ENCODE data around the gene MPHOSPH10. TPM values are rescaled to one million over a fixed set of nuclear protein-coding genes. Genes with fewer than 3 reads are reported as not detected.
"Not testable (repeated sequence)": the region's sequence is repeated elsewhere in the genome, so short reads cannot be mapped to it uniquely, and the experiment has no call there.

The MPHOSPH10 gene
- total RNA-seq, 6 experiments from 2014 or later, result 27.7 to 39.5 (median 36.5) TPM

GRCh38 chr2:71129902-71130151 lies 607 bp upstream of the MPHOSPH10 start:
- Mint-ChIP-seq H3K27ac (no peak overlapping the region), H3K4me1 (ENCODE audit: low read depth) (peaks cover 23% of the 10 kb centered on the region), H3K9me3 (no peaks in the 10 kb centered on the region), H3K4me3 (no peak overlapping the region), H3K36me3 (ENCODE audit: low read depth) (peaks cover 5% of the 10 kb centered on the region; the same call in 1 of the 2 replicates), H3K27me3 (ENCODE audit: insufficient read depth) (no peaks in the 10 kb centered on the region; the same call in 1 of the 2 replicates)
- TF ChIP-seq, protein P1, sequence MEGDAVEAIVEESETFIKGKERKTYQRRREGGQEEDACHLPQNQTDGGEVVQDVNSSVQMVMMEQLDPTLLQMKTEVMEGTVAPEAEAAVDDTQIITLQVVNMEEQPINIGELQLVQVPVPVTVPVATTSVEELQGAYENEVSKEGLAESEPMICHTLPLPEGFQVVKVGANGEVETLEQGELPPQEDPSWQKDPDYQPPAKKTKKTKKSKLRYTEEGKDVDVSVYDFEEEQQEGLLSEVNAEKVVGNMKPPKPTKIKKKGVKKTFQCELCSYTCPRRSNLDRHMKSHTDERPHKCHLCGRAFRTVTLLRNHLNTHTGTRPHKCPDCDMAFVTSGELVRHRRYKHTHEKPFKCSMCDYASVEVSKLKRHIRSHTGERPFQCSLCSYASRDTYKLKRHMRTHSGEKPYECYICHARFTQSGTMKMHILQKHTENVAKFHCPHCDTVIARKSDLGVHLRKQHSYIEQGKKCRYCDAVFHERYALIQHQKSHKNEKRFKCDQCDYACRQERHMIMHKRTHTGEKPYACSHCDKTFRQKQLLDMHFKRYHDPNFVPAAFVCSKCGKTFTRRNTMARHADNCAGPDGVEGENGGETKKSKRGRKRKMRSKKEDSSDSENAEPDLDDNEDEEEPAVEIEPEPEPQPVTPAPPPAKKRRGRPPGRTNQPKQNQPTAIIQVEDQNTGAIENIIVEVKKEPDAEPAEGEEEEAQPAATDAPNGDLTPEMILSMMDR (IDR thresholded peaks at IDR 0.05), result no peak
- peak; percentile 8 for DNase-seq

- TF ChIP-seq, protein P1 (IDR thresholded peaks at IDR 0.05), result no peak
Measured at GRCh38 chr2:71130905-71131244, 441 bp downstream of the MPHOSPH10 start.

DNA sequence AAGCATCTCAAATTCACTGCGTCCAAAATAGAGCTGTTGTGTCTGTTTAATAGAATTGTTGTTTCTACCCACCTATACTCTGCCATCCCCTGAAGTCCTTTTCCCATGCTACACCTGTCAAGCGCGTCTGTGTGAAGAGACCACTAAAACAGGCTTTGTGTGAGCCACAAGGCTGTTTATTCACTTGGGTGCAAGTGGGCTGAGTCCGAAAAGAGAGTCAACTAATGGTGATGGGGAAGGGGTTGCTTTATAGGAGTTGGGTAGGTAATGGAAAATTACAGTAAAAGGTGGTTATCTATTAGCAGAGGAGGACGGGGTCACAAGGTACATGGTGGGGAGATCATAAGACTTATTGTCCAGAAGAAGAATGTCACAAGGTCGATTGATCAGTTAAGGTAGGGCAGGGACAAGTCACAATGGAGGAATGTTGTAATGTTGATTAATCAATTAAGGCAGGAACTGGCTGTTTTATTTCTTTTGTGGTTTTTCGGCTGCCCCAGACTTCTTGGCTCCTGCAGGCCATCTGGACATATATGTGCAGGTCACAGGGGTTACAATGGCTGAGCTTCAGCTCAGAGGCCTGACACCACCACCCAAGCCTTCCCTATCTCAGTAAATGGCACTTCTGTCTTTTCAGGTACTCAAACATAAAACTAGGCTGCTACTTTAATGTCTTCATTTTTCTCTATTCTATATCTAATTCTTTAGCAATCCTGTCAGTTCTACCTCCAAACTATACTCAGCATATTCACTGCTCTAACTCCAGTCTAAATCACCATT lies 1.1 kb downstream of the MPHOSPH10 start:
- H3K4me1 Mint-ChIP-seq (ENCODE audit: low read depth), result peaks cover 18% of the 10 kb centered on the region
- not testable (repeated sequence) for H3K4me3 Mint-ChIP-seq; H3K36me3 Mint-ChIP-seq (ENCODE audit: low read depth); H3K27me3 Mint-ChIP-seq (ENCODE audit: insufficient read depth); H3K9me3 Mint-ChIP-seq; DNase-seq; H3K27ac Mint-ChIP-seq

More at GRCh38 chr2:71130905-71131244, 441 bp downstream of the MPHOSPH10 start:
- Mint-ChIP-seq H3K27ac (no peak overlapping the region), H3K9me3 (no peaks in the 10 kb centered on the region), H3K4me1 (ENCODE audit: low read depth) (peaks cover 18% of the 10 kb centered on the region), H3K36me3 (ENCODE audit: low read depth) (peaks cover 5% of the 10 kb centered on the region; the same call in 1 of the 2 replicates), H3K27me3 (ENCODE audit: insufficient read depth) (no peaks in the 10 kb centered on the region; the same call in 1 of the 2 replicates), H3K4me3 (no peak overlapping the region)
- DNase-seq, result peak; percentile 5

DNA sequence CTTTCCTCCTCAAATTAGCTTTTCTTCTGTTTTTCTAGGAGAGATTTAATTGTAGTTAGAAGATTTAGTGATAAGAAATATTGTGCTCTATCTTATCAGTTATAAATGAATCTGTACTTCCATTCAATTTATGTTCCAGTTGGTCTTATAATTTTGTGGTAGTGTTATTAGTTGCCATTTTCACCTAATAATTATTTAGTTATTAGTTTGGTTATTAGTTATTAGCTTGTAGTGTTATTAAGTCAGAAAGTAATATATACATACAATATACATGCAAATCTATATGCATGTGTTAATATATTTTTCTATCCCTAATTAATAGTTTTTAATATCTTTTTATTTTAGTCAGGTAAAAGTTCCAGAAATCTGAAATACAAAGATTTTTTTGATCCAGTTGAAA lies 3.2 kb downstream of the MPHOSPH10 start:
- Mint-ChIP-seq H3K4me1 (ENCODE audit: low read depth) (peaks cover 5% of the 10 kb centered on the region; the same call in 1 of the 2 replicates), H3K36me3 (ENCODE audit: low read depth) (peaks cover 9% of the 10 kb centered on the region; the same call in 1 of the 2 replicates), H3K27ac (no peak overlapping the region), H3K4me3 (no peak overlapping the region), H3K9me3 (no peaks in the 10 kb centered on the region), H3K27me3 (ENCODE audit: insufficient read depth) (no peaks in the 10 kb centered on the region; the same call in 1 of the 2 replicates)
- no peak for DNase-seq
- TF ChIP-seq, protein P1 (IDR thresholded peaks at IDR 0.05), result no peak

- no peaks in the 10 kb centered on the region for H3K9me3 Mint-ChIP-seq
- no peak overlapping the region for H3K27ac Mint-ChIP-seq
- H3K4me1 Mint-ChIP-seq (ENCODE audit: low read depth), result no peaks in the 10 kb centered on the region
- no peak overlapping the region for H3K4me3 Mint-ChIP-seq
- TF ChIP-seq, protein P1 (IDR thresholded peaks at IDR 0.05), result no peak
- no peaks in the 10 kb centered on the region for H3K27me3 Mint-ChIP-seq (ENCODE audit: insufficient read depth)
- DNase-seq, result no peak
- H3K36me3 Mint-ChIP-seq (ENCODE audit: low read depth), result peaks cover 17% of the 10 kb centered on the region
Measured at GRCh38 chr2:71136174-71136573, 5.7 kb downstream of the MPHOSPH10 start.

- TF ChIP-seq, protein P1 (IDR thresholded peaks at IDR 0.05), result no peak
- Mint-ChIP-seq H3K9me3 (no peaks in the 10 kb centered on the region), H3K36me3 (ENCODE audit: low read depth) (peaks cover 56% of the 10 kb centered on the region), H3K27me3 (ENCODE audit: insufficient read depth) (no peaks in the 10 kb centered on the region), H3K4me3 (no peak overlapping the region), H3K27ac (no peak overlapping the region), H3K4me1 (ENCODE audit: low read depth) (no peaks in the 10 kb centered on the region)
- DNase-seq, result no peak
Measured at GRCh38 chr2:71143782-71144181, 13.3 kb downstream of the MPHOSPH10 start.
